CD4-positive, alpha-beta T cell treated with Interleukin-4 for 1 hour (primary cell): ENCODE data around the gene EML3.
"Not testable (repeated sequence)": the region's sequence is repeated elsewhere in the genome, so short reads cannot be mapped to it uniquely, and the experiment has no call there.

Experiments used
- DNase-seq, 2 donors: peaks; one replicate each; pipeline ENCODE4 v3.0.0-alpha.2; 2020 to 2022

EML3 gene

GRCh38 chr11:62612366-62613290 lies at the start of gene EML3, which contains the start of gene ROM1:
EML3 (minus strand) TSS chr11:62612775; CDS start chr11:62612457, 318 bp downstream.
ROM1 (plus strand) TSS chr11:62613257; CDS start chr11:62613282, 25 bp downstream.
- peak; percentile 92 to 94 for DNase-seq

GRCh38 chr11:62656796-62657429 lies 44.3 kb upstream of the EML3 start:
- no peak for DNase-seq

- DNase-seq: no peak
Measured at GRCh38 chr11:62654297-62654696, 41.7 kb upstream of the EML3 start.

- peak in 1 of 2 donors; percentile 81 for DNase-seq
Measured at GRCh38 chr11:62652161-62653006, 39.8 kb upstream of the EML3 start.

- DNase-seq: not testable (repeated sequence)
Measured at GRCh38 chr11:62650283-62650682, 37.7 kb upstream of the EML3 start.

- DNase-seq: no peak
Measured at GRCh38 chr11:62649486-62649885, 36.9 kb upstream of the EML3 start.

GRCh38 chr11:62648967-62649364 lies 36.4 kb upstream of the EML3 start:
- no peak for DNase-seq

GRCh38 chr11:62648185-62648966 lies 35.8 kb upstream of the EML3 start:
- no peak for DNase-seq

GRCh38 chr11:62647609-62648005 lies 35.0 kb upstream of the EML3 start:
- DNase-seq: no peak

GRCh38 chr11:62646825-62647608 lies 34.4 kb upstream of the EML3 start:
- no peak for DNase-seq

- DNase-seq: peak; percentile 98 to 99
Measured at GRCh38 chr11:62645946-62646824, 33.6 kb upstream of the EML3 start, which contains the start of gene GANAB. GANAB (minus strand) TSS chr11:62646613; CDS start chr11:62646599, 14 bp downstream.

GRCh38 chr11:62645671-62645945 lies 33.0 kb upstream of the EML3 start:
- DNase-seq: no peak

GRCh38 chr11:62644220-62644619 lies 31.6 kb upstream of the EML3 start:
- no peak for DNase-seq

- DNase-seq: no peak
Measured at GRCh38 chr11:62632492-62632891, 19.9 kb upstream of the EML3 start.

GRCh38 chr11:62627713-62628112 lies 15.1 kb upstream of the EML3 start:
- peak; percentile 20 to 29 for DNase-seq

GRCh38 chr11:62622476-62623089 lies 10.0 kb upstream of the EML3 start:
- DNase-seq: no peak

GRCh38 chr11:62621567-62622470 lies 9.2 kb upstream of the EML3 start, which contains the start of gene B3GAT3:
B3GAT3 (minus strand) TSS chr11:62621986; CDS start chr11:62621947, 39 bp downstream.
- peak; percentile 99 for DNase-seq

- no peak for DNase-seq
Measured at GRCh38 chr11:62621027-62621566, 8.5 kb upstream of the EML3 start.
